Glomerular endothelial cell (primary cell): ENCODE measurements around the gene LCN12. TPM values are rescaled to one million over a fixed set of nuclear protein-coding genes. Genes with fewer than 3 reads are reported as not detected.

Experiments
- DNase-seq: peaks from one replicate; pipeline ENCODE4 v3.0.0-alpha.2; 2011; ENCODE audit warnings: low read depth, low spot score; ENCODE audit errors: extremely low read depth
- total RNA-seq: library from RNA; depleted of rRNA; stranded (reverse); fragments of >200 nt; gene quantifications from 2 replicates; pipeline ENCODE4 v1.2.3, GENCODE V29; 2015

LCN12 gene
- total RNA-seq, 1 donor from 2014 or later = not detected

- DNase-seq = no peak
Measured at GRCh38 chr9:136926749-136927148, 25.3 kb upstream of the LCN12 start.

DNA sequence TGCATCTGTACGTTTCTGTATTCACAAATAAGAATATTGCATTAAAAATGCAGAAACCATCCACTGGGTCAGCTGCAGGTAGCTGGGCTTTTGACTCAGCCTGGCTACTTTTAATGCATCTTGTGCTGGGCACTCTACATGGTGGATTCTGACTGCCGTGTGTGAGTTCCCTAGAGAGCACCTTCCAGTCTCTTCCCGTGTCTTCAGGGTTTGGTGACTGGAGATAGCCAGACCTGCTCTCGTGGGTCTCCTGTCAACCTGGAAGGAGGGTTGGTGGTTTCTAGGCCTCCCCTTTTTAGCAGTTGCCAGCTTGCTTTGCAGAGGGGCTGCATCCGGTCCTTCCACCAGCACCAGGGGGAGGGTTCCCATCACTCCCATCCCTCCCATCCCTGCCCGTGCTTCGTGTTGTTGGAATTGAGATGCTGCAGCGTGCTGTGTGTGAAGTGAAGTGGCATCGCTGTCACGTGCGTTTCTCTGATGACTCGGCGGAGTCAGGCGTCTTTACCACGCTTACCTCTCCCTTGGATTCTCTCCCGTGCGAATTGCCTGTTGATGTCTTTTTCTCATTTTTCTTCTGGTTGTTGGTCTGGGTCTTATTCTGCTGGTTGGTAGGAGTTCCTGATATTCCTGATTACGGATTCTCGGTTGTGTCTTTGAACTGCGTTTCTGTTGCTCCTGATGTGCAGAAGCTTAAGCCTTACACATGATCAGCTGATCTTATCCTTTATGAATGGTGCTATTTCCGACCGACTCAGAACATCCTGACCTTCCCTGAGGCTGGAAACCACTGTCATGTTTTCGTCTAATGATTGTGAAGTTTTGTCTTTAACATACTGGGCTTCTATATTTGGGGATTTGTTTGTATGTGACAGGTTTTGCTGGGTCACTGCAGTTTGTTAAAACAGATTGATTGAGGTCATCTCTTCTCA lies 24.5 kb upstream of the LCN12 start:
- DNase-seq = no peak

GRCh38 chr9:136928591-136928990 lies 23.5 kb upstream of the LCN12 start:
- no peak for DNase-seq

DNA sequence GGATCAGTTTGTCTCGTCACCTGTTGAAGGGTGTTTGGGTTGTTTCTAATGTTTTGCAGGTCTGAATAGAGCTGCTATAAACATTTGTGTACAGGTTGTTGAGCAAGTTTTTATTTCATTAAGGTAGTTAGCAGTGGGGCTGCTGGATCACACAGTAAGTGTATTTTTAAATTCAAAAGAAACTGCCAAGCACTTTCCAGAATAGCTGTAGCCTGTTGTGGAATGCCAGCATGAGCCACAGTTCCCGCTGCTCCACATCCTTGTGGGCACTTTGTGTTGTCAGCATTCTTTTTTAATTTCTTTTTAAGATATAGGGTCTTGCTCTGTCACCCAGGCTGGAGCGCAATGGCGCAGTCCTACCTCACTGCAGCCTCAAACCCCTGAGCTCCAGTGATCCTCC lies 22.1 kb upstream of the LCN12 start:
- DNase-seq = no peak

DNA sequence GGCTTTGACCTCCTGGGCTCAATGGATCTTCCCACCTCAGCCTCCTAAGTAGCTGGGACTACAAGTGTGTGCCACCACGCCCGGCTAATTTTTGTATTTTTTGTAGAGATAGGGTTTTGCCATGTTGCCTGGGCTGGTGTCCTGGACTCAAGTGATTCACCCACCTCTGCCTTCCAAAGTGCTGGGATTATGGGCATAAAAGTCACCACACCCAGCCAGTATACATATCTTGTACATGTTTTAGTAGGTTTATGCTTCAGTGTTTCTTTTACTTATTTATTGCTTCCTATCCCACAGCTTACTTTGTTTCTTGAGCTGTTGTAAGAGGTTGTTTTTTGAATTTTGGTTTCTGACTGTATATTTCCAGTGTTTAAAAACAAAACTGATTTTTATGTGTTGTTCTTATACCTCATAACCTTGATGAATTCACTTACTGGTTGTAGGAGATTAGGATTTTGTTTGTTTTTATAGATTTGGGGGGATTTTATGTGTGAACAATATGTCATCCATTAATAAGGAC lies 20.4 kb upstream of the LCN12 start:
- DNase-seq = no peak

GRCh38 chr9:136934277-136934676 lies 17.8 kb upstream of the LCN12 start:
- DNase-seq = no peak

DNA sequence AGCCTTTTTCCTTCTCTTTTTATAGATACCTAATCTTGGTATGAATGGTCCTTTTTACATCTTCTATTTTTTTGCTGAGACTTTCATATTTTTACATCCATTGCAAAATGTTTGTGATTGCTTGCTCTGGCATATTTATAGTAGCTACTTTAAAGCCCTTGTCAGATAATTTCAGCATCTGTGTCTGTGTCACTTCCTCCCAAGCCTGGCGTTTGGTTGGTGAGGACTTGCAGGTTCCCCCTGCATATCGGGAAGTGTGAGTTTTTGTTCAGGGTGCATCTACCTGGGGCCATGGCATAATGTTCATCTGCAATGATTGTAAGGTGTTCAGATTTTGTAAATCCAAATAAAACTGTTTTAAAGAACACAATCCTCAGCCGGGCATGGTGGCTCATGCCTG lies 16.4 kb upstream of the LCN12 start:
- DNase-seq = no peak

GRCh38 chr9:136936645-136937170 lies 15.4 kb upstream of the LCN12 start:
- no peak for DNase-seq

- no peak for DNase-seq
Measured at GRCh38 chr9:136937186-136938001, 14.7 kb upstream of the LCN12 start.

DNA sequence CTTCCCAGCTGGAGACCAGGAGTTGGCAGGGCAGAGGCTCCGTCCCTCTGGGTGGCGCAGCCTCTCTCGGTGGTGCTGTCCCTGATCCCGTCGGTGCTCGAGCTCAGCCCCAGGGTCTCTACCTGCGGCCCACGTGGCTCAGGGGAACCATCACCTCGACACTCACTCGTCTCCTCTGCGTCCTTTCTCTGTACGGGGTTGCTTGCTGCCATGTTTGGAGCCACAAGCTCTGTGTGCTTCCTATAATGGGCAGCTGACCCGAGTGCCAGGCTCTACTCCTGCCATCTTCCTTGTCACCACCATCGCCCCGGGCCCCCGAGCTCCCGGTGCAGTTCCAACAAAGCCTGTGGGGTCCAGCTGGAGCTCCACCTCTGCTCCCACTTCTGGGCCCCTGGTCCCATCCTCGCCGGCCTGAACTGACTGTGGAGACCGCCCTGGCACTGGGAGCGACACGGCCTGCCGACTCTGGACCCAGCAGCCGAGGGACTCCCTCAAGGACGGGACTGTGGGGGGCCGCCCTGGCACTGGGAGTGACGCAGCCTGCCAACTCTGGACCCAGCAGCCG lies 12.6 kb upstream of the LCN12 start:
- DNase-seq = no peak

- no peak for DNase-seq
Measured at GRCh38 chr9:136939996-136940525, 12.0 kb upstream of the LCN12 start.

DNA sequence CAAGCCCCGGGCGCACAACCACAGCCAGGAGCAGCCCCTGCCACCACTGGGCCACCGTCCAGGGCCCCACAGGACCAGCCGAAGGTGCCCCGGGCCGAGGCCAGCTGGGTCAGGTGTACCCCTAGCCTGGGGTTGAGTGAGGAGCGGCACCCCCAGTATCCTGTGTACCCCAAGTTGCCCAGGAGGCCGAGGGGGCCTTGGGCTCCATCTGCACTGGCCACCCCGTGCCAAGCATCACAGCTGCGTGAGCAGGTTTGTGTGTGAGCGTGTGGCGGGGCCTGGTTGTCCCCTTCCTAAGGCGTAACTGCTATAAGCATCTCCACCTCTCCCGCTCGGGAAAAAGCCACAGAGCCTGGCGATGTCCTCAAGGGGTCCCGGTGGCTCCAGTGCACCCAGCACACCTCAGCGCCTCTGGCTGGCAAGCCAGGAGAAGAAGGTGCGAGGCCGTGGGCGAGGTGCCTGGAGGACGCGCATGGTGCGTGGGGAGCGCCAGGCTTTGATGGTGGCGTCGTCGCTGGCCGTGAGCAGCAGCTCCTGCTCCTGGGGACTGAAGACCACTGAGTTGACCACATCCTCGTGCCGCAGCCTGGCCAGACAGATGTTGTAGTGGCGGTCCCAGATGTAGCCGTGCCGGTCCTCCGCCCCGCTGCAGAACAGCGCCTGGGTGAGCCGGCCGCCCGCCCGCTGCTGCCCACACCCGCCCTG lies 11.4 kb upstream of the LCN12 start:
- no peak for DNase-seq

GRCh38 chr9:136941231-136942111 lies 10.6 kb upstream of the LCN12 start:
- no peak for DNase-seq

DNA sequence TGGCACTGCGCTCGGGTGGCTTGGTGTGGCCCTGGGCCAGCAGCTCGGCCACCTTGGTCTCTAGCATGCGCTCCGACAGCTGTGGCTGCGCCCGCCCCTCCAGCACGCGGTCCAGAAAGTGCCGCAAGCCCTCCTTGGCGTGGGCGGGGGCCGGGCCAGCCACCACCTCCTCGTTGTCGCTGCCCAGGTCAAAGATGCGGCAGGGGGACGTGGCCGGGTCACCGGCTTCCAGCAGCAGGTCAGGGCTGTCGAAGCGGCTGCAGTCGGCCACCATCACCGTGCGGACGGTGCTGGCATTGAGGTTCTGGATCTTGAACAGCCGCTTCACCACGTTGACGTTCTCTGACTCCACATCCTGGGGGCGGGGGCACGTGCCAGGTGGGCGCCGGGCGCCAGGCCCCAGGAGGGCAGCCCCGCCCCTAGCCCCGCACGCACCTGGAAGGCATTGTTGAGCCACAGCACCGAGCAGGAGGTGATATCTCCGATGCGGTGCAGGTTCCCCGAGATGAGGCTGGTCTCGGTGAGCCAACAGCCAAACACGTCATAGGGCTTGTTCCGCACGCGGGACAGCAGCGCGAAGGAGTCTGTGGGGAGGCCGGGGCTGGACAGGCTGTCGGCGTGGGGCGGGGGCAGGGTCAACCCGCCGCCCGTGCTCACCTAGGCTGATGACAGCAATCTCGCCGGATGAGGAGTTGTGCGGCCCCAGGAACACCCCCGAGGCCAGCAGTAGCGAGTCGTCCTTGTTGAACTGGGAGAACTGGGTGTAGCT lies 9.8 kb upstream of the LCN12 start:
- no peak for DNase-seq

GRCh38 chr9:136942881-136943230 lies 9.2 kb upstream of the LCN12 start:
- no peak for DNase-seq

DNA sequence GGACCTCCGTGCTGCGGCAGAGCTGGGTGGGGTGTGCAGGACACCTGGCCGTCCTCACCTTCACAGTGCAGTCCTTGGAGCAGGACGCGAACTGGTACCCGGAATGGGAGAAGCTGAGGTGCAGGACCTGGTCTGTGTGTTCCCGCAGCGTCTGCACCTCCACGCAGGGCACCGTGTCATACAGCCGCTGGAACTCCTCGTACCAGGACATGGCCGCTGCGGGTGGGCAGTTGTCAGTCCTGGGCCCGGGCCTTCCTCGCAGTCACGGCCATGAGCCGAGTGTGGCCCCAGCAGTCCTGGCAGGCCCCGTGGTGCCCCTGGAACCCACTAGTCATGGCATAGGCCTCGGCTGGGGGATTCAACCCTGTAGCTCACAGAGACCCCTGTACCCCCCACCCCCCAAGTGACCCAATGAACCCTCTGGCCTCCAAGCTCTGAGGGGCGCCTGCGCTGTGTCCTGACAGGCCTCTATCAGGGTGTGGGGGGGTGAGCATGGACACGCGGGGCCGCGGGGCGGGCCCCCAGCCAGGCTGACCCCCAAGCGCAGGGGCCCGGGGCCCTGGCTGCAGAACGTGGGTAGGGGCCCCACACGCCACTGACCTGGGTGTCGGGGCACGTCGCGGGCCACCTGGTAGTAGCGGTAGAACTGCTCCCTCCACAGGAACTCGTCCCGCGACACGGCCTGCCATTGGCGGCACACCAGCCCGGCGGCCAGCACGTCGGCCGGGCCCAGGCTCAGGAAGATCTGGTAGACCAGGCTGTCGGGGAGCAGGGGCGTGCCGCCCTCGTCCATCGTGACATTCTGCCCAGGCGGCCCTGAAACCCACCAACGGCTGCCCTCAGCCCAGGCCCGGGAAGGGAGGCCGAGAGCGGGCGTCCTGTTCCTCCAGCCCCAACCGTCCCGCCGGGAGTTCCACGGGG lies 8.5 kb upstream of the LCN12 start:
- no peak for DNase-seq

GRCh38 chr9:136944212-136944518 lies 7.9 kb upstream of the LCN12 start:
- DNase-seq = no peak
